Neutrophil (primary cell): ENCODE measurements around the gene GRK3.

ENCODE experiments used
- H3K27ac ChIP-seq: fragments of 200-600 bp; sonication (generic); 2 replicates; pipeline ENCODE4 v1.5.1; 2016; ENCODE audit warnings: mild to moderate bottlenecking, moderate library complexity
- H3K27me3 ChIP-seq: fragments of 200-600 bp; sonication (generic); 2 replicates; pipeline ENCODE4 v1.6.0; 2016; ENCODE audit warnings: mild to moderate bottlenecking
- H3K36me3 ChIP-seq: fragments of 200-600 bp; sonication (generic); 2 replicates; pipeline ENCODE4 v1.5.1; 2017
- H3K4me1 ChIP-seq, 2 experiments: fragments of 200-600 bp in 1 of 2; sonication (generic) in 1 of 2; 1 replicate in 1 of 2; 2 replicates in 1 of 2; pipeline versions ENCODE4 v1.5.1 to v1.6.1; 2013 to 2016; ENCODE audit warnings: low read depth in 1 of 2, low read length in 1 of 2, mild to moderate bottlenecking in 1 of 2, moderate library complexity in 1 of 2; ENCODE audit not compliant: control insufficient read depth in 1 of 2, insufficient read depth in 1 of 2
- H3K4me3 ChIP-seq, 2 experiments: fragments of 200-600 bp in 1 of 2; sonication (generic) in 1 of 2; 1 replicate in 1 of 2; 2 replicates in 1 of 2; pipeline ENCODE4 v1.5.1; 2013 to 2016; ENCODE audit warnings: low read depth in 1 of 2, low read length in 1 of 2, mild to moderate bottlenecking in 1 of 2, moderate library complexity in 1 of 2
- H3K9me3 ChIP-seq: fragments of 200-600 bp; sonication (generic); 2 replicates; pipeline ENCODE4 v1.5.1; 2016
- CTCF ChIP-seq: fragments of 200-600 bp; sonication (generic); IDR thresholded peaks from 2 replicates; pipeline ENCODE4 v1.5.1; 2016; ENCODE audit warnings: antibody characterized with exemption

The GRK3 gene

GRCh38 chr22:25534724-25535123, 29.8 kb upstream of the GRK3 start:
- no peak overlapping the region for H3K27ac ChIP-seq
- no peaks in the 10 kb centered on the region for H3K9me3 ChIP-seq
- H3K36me3 ChIP-seq, result no peaks in the 10 kb centered on the region
- TF ChIP-seq CTCF, result no peak
- no peak overlapping the region for H3K4me3 ChIP-seq
- H3K4me1 ChIP-seq, result no peaks in the 10 kb centered on the region
- no peaks in the 10 kb centered on the region for H3K27me3 ChIP-seq

GRCh38 chr22:25536589-25536988, 27.9 kb upstream of the GRK3 start:
- no peak for TF ChIP-seq CTCF
- Histone ChIP-seq H3K9me3 (no peaks in the 10 kb centered on the region), H3K36me3 (no peaks in the 10 kb centered on the region), H3K27me3 (no peaks in the 10 kb centered on the region), H3K4me1 (no peaks in the 10 kb centered on the region), H3K4me3 (no peak overlapping the region), H3K27ac (no peak overlapping the region)

GRCh38 chr22:25540166-25540907, 24.1 kb upstream of the GRK3 start:
- H3K36me3 ChIP-seq, result no peaks in the 10 kb centered on the region
- H3K4me1 ChIP-seq, result no peaks in the 10 kb centered on the region
- H3K27ac ChIP-seq, result no peak overlapping the region
- no peaks in the 10 kb centered on the region for H3K27me3 ChIP-seq
- TF ChIP-seq CTCF, result no peak
- H3K4me3 ChIP-seq, result no peak overlapping the region
- no peaks in the 10 kb centered on the region for H3K9me3 ChIP-seq

- H3K27me3 ChIP-seq, result no peaks in the 10 kb centered on the region
- H3K36me3 ChIP-seq, result no peaks in the 10 kb centered on the region
- H3K27ac ChIP-seq, result no peak overlapping the region
- no peaks in the 10 kb centered on the region for H3K4me1 ChIP-seq
- no peaks in the 10 kb centered on the region for H3K9me3 ChIP-seq
- no peak overlapping the region for H3K4me3 ChIP-seq
- TF ChIP-seq CTCF, result no peak
Observed at GRCh38 chr22:25540908-25541660, 23.4 kb upstream of the GRK3 start.

GRCh38 chr22:25542191-25542590, 22.3 kb upstream of the GRK3 start:
- Histone ChIP-seq H3K4me1 (no peaks in the 10 kb centered on the region), H3K27ac (no peak overlapping the region), H3K4me3 (no peak overlapping the region), H3K36me3 (no peaks in the 10 kb centered on the region), H3K27me3 (no peaks in the 10 kb centered on the region), H3K9me3 (no peaks in the 10 kb centered on the region)
- TF ChIP-seq CTCF, result no peak
